LNCAP (cell line): ENCODE results near the gene MLIP.

Experiments used
- CTCF ChIP-seq: fragments of 450-650 bp; IDR thresholded peaks from 2 replicates; pipeline ENCODE4 v1.5.1; 2017; ENCODE audit warnings: mild to moderate bottlenecking

The MLIP gene

DNA sequence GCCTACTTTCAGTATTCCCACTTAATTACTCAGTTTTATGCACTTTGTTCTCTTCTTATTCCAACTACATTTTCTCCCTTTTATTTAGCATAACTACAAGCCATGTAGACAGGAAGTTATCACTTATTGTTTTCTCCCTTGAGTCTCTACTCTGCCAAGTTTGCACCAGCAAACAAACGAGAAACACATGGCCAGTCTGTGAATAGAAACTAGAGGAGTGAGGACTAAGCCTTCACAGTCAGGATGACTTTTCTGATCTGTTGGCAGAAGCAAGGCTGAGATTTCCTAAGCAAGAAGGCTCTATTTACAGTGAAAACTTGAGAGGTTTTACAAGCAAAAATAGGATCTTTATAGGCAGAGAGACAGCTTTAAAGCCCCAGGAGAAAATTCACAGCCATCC, 127.2 kb downstream of the MLIP start:
- TF ChIP-seq CTCF, result no peak

- TF ChIP-seq CTCF, result no peak
Observed at GRCh38 chr6:54243699-54244098, 132.5 kb downstream of the MLIP start.

GRCh38 chr6:54244430-54244829, 133.2 kb downstream of the MLIP start:
- peak; percentile 56; the same call in 1 of the 2 replicates for TF ChIP-seq CTCF

DNA sequence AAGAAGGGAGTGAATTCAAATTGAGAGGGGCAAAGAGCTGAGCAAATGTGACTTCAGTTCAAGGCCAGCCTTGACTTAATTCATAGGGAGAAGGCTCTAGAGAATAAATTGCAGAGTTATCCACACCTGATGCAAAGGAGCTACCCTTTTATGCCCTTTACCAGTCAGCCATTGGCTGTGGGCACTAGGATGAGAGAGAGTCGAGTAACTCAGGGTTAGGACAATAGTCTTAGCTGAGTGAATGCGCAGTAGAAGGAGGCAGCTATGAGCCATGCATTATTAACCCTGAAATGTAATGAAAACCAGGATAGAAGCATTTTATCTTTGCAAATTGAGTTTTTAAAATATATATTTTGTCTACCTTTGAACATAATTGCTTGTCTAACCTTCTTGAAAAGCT, 134.0 kb downstream of the MLIP start:
- no peak for TF ChIP-seq CTCF

GRCh38 chr6:54248319-54248718, 137.1 kb downstream of the MLIP start:
- TF ChIP-seq CTCF, result no peak

GRCh38 chr6:54248994-54249393, 137.8 kb downstream of the MLIP start:
- TF ChIP-seq CTCF, result no peak

- TF ChIP-seq CTCF, result no peak
Observed at GRCh38 chr6:54252496-54252895, 141.3 kb downstream of the MLIP start.

DNA sequence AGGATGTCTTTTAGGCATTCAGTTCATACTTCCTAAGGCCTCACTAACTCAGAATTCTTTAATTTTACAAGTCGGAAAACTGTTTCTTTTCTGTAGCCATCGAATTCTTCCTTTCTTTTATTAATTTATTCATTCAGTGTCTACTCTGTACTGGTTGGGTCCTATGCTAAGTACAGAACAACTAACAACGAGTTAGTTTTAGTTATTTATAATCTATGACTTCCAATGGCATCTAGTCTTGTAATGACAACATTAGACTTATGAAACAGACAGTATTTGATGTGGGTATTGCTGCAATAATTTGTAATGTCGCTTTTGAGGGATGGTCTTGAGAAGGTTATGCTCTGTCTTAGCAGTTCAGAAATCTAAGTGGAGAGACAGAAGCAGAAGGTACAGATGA, 141.7 kb downstream of the MLIP start:
- no peak for TF ChIP-seq CTCF
